HepG2 (cell line): ENCODE results near the gene OR10R2. TPM values are rescaled to one million over a fixed set of nuclear protein-coding genes. Genes with fewer than 3 reads are reported as not detected.

Experiments
- ATAC-seq: fragments of 200-7000 bp; cut with Tn5 transposase; 3 replicates; pipeline ENCODE4 v1.9.1; 2020; ENCODE audit warnings: mild to moderate bottlenecking, moderate library complexity
- BruUV-seq: library from RNA; stranded (reverse); fragments of 400-500 nt; replicated peaks from 2 replicates; lab custom pipeline; 2021; lab: Mats Ljungman, UMichigan
- CTCF ChIA-PET: fragments of 300-600 bp; formaldehyde crosslinking; extraction: SDS; loops from one replicate; lab custom pipeline; 2021; ENCODE audit warnings: low total read pairs, inconsistent platforms, low intra/inter-chr PET ratio; lab: Yijun Ruan, JAX
- POLR2A ChIA-PET: fragments of 350-600 bp; sonication (Branson Sonifier 250); formaldehyde crosslinking; loops from one replicate; lab custom pipeline; 2020; ENCODE audit warnings: antibody characterized with exemption, inconsistent platforms; lab: Yijun Ruan, JAX
- DNase-seq: peaks from one replicate; pipeline ENCODE4 v3.0.0-alpha.2; 2015; ENCODE audit warnings: low spot score
- FAIRE-seq: peaks from 3 replicates; lab custom pipeline; 2011; peaks lifted over from hg19 to GRCh38; lab: Jason Lieb, UNC
- H2AFZ ChIP-seq: one replicate; pipeline ENCODE4 v1.6.1; 2011; ENCODE audit warnings: low read length, inconsistent platforms
- H3K27ac ChIP-seq: fragments of 300-600 bp; 3 replicates; pipeline ENCODE4 v1.8.0; 2011; ENCODE audit warnings: mixed run types, mild to moderate bottlenecking, mixed read lengths, low read length, inconsistent platforms; ENCODE audit not compliant: insufficient read depth; ENCODE audit errors: extremely low read length
- H3K27me3 ChIP-seq, 2 experiments: fragments of 200-600 bp in 1 of 2; 2 replicates in 1 of 2; 3 replicates in 1 of 2; pipeline versions ENCODE4 v1.6.0 to v1.8.0; 2011; ENCODE audit warnings: low read length in 2 of 2, mild to moderate bottlenecking in 2 of 2, moderate library complexity in 2 of 2, inconsistent platforms in 1 of 2; ENCODE audit not compliant: insufficient read depth in 2 of 2, control insufficient read depth in 1 of 2
- H3K36me3 ChIP-seq, 2 experiments: fragments of 200-600 bp in 1 of 2; replicated peaks in 1 of 2; 2 replicates in 1 of 2; 3 replicates in 1 of 2; pipeline versions ENCODE4 v1.5.1 to v1.8.0; 2011; ENCODE audit warnings: low read length in 2 of 2, inconsistent platforms in 1 of 2; ENCODE audit not compliant: insufficient read depth in 2 of 2, control insufficient read depth in 1 of 2
- H3K4me1 ChIP-seq: 2 replicates; pipeline ENCODE4 v1.5.1; 2012; ENCODE audit warnings: low read length, inconsistent platforms; ENCODE audit not compliant: insufficient read depth
- H3K4me2 ChIP-seq: 2 replicates; pipeline ENCODE4 v1.6.0; 2011; ENCODE audit warnings: low read depth, low read length, inconsistent platforms
- H3K4me3 ChIP-seq, 3 experiments: fragments of 200-600 bp in 1 of 3; sonication (generic), shearing (Covaris generic) in 1 of 3; replicated peaks in 1 of 3; 2 replicates each; pipeline ENCODE4 v1.5.1; 2011 to 2016; ENCODE audit warnings: low read length in 3 of 3, inconsistent platforms in 2 of 3, low read depth in 2 of 3, mild to moderate bottlenecking in 2 of 3, control low read depth in 1 of 3, mixed read lengths in 1 of 3; ENCODE audit not compliant: insufficient read depth in 1 of 3
- H3K79me2 ChIP-seq: one replicate; pipeline ENCODE4 v1.6.1; 2011; ENCODE audit warnings: low read length, inconsistent platforms; ENCODE audit not compliant: insufficient read depth
- H3K9ac ChIP-seq: 2 replicates; pipeline ENCODE4 v1.6.0; 2011; ENCODE audit warnings: mild to moderate bottlenecking, low read depth, low read length, inconsistent platforms; ENCODE audit not compliant: insufficient read depth
- H3K9me3 ChIP-seq: 2 replicates; pipeline ENCODE4 v1.5.1; 2012; ENCODE audit warnings: mild to moderate bottlenecking, low read length
- H4K20me1 ChIP-seq: 2 replicates; pipeline ENCODE4 v1.6.0; 2011; ENCODE audit warnings: inconsistent platforms, mild to moderate bottlenecking, low read length, moderate library complexity; ENCODE audit not compliant: insufficient read depth
- CC2D1A ChIP-seq: sonication (generic); formaldehyde crosslinking; IDR thresholded peaks from 2 replicates; pipeline ENCODE4 v1.8.1; 2023; ENCODE audit warnings: mild to moderate bottlenecking, missing genetic modification reagents
- MAF1 ChIP-seq: sonication (generic); formaldehyde crosslinking; IDR thresholded peaks from 2 replicates; pipeline ENCODE4 v1.5.0; 2020; ENCODE audit warnings: missing genetic modification reagents, borderline replicate concordance
- POLR2AphosphoS5 ChIP-seq: IDR thresholded peaks from 2 replicates; pipeline ENCODE4 v1.6.1; 2012; ENCODE audit warnings: low read depth, low read length
- SRSF4 ChIP-seq: fragments of 200-400 bp; formaldehyde crosslinking; IDR thresholded peaks from one replicate; pipeline ENCODE4 v1.6.1; 2018; ENCODE audit warnings: mild to moderate bottlenecking, low read depth, low read length, moderate library complexity; ENCODE audit not compliant: poor library complexity, severe bottlenecking
- SRY ChIP-seq: sonication (generic); formaldehyde crosslinking; IDR thresholded peaks from 2 replicates; pipeline ENCODE4 v1.8.0; 2022; ENCODE audit warnings: mild to moderate bottlenecking, missing genetic modification reagents
- THAP11 ChIP-seq: IDR thresholded peaks from 2 replicates; pipeline ENCODE4 v1.6.1; 2016; ENCODE audit warnings: missing biosample characterization, missing genetic modification reagents
- ZNF33A ChIP-seq: sonication (generic); formaldehyde crosslinking; IDR thresholded peaks from 2 replicates; pipeline ENCODE4 v1.5.1; 2020; ENCODE audit warnings: missing genetic modification reagents, mild to moderate bottlenecking, moderate library complexity, borderline replicate concordance
- ZNF552 ChIP-seq: sonication (generic); formaldehyde crosslinking; IDR thresholded peaks from 2 replicates; pipeline ENCODE4 v1.9.0; 2022; ENCODE audit warnings: missing genetic modification reagents, mild to moderate bottlenecking, borderline replicate concordance
- ZNF687 ChIP-seq: sonication (generic); formaldehyde crosslinking; IDR thresholded peaks from 2 replicates; pipeline ENCODE4 v1.5.1; 2020; ENCODE audit warnings: mild to moderate bottlenecking, missing genetic modification reagents, moderate library complexity
- WGBS: methylation state at CpG from one replicate; pipeline ENCODE4 v1.1.6; 2017; ENCODE audit warnings: low lambda C conversion rate; 5-methylcytosine and 5-hydroxymethylcytosine counted together
- in situ Hi-C: cut with HindIII; loops from 2 replicates; pipeline ENCODE4 v1.10.0; 2017; ENCODE audit warnings: low pct_unique_long_range_greater_than_20kb; ENCODE audit not compliant: extremely low pct_ligation_motif_present
- intact Hi-C: fragments of 100-400 bp; cut with micrococcal nuclease; formaldehyde crosslinking; loops from one replicate; pipeline ENCODE4 v1.10.0; 2022; ENCODE audit not compliant: unreplicated experiment
- polyA plus RNA-seq, 8 experiments: library from polyadenylated mRNA; depleted of rRNA in 3 of 8; stranded (reverse) in 7 of 8; unstranded in 1 of 8; fragments of >200 nt; fragmentation: Illumina TruSeq in 4 of 8; extraction: Trizol in 4 of 8; gene quantifications; 2 replicates each; pipeline versions ENCODE4 v1.2.1 to v1.2.3, GENCODE V29; 2011 to 2016; ENCODE audit warnings: low read depth in 4 of 8, missing spikeins in 1 of 8, mixed read lengths in 1 of 8; ENCODE audit not compliant: insufficient read depth in 1 of 8
- total RNA-seq, 5 experiments: library from RNA; depleted of rRNA; stranded (reverse); fragments of >200 nt; fragmentation: Illumina TruSeq; extraction: Trizol; gene quantifications; 2 replicates each; pipeline ENCODE4 v1.2.3, GENCODE V29; 2016; ENCODE audit warnings: low read depth in 1 of 5
- TF ChIP-seq, protein P1 (sequence below): IDR thresholded peaks from 2 replicates; pipeline ENCODE4 v1.6.1; 2016
- TF ChIP-seq, protein P2 (sequence below): sonication (generic); formaldehyde crosslinking; IDR thresholded peaks from 2 replicates; pipeline ENCODE4 v1.8.0; 2022; ENCODE audit warnings: missing genetic modification reagents, mild to moderate bottlenecking, moderate library complexity, borderline replicate concordance
- TF ChIP-seq, protein P3 (sequence below): sonication (generic); formaldehyde crosslinking; IDR thresholded peaks from 2 replicates; pipeline ENCODE4 v1.5.1; 2020; ENCODE audit warnings: mild to moderate bottlenecking, missing genetic modification reagents, borderline replicate concordance
- TF ChIP-seq, protein P4 (sequence below): sonication (generic); formaldehyde crosslinking; IDR thresholded peaks from 2 replicates; pipeline ENCODE4 v1.8.1; 2023; ENCODE audit warnings: missing genetic modification reagents, inconsistent platforms, borderline replicate concordance

OR10R2 gene
- total and polyA plus RNA-seq, 2 of the 13 experiments (the other 11 are each of a cell fraction or from before 2014, with no cell fraction given), result not detected

GRCh38 chr1:158493054-158493453 lies 21.0 kb downstream of the OR10R2 start (continued):
- TF ChIP-seq, protein P1, sequence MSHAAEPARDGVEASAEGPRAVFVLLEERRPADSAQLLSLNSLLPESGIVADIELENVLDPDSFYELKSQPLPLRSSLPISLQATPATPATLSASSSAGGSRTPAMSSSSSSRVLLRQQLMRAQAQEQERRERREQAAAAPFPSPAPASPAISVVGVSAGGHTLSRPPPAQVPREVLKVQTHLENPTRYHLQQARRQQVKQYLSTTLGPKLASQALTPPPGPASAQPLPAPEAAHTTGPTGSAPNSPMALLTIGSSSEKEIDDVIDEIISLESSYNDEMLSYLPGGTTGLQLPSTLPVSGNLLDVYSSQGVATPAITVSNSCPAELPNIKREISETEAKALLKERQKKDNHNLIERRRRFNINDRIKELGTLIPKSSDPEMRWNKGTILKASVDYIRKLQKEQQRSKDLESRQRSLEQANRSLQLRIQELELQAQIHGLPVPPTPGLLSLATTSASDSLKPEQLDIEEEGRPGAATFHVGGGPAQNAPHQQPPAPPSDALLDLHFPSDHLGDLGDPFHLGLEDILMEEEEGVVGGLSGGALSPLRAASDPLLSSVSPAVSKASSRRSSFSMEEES (CRISPR knock-in tag), result no peak
- no peak for TF ChIP-seq POLR2AphosphoS5
- TF ChIP-seq MAF1 (CRISPR knock-in tag), result no peak
- TF ChIP-seq, protein P2, sequence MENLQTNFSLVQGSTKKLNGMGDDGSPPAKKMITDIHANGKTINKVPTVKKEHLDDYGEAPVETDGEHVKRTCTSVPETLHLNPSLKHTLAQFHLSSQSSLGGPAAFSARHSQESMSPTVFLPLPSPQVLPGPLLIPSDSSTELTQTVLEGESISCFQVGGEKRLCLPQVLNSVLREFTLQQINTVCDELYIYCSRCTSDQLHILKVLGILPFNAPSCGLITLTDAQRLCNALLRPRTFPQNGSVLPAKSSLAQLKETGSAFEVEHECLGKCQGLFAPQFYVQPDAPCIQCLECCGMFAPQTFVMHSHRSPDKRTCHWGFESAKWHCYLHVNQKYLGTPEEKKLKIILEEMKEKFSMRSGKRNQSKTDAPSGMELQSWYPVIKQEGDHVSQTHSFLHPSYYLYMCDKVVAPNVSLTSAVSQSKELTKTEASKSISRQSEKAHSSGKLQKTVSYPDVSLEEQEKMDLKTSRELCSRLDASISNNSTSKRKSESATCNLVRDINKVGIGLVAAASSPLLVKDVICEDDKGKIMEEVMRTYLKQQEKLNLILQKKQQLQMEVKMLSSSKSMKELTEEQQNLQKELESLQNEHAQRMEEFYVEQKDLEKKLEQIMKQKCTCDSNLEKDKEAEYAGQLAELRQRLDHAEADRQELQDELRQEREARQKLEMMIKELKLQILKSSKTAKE (CRISPR knock-in tag), result no peak
- TF ChIP-seq ZNF33A (CRISPR knock-in tag), result no peak

GRCh38 chr1:158494796-158495195 lies 22.8 kb downstream of the OR10R2 start:
- in situ Hi-C loops (no loop called here), intact Hi-C loops (no loop called here)
- ChIA-PET CTCF (no interaction called here), POLR2A (no interaction called here)
- Histone ChIP-seq H3K4me2 (no peak overlapping the region), H3K9me3 (no peaks in the 10 kb centered on the region), H3K4me1 (no peaks in the 10 kb centered on the region), H2AFZ (no peak overlapping the region), H3K4me3 (no peak overlapping the region), H3K36me3 (no peaks in the 10 kb centered on the region), H4K20me1 (no peaks in the 10 kb centered on the region), H3K9ac (no peak overlapping the region), H3K79me2 (no peaks in the 10 kb centered on the region), H3K27ac (no peak overlapping the region), H3K27me3 (no peaks in the 10 kb centered on the region)
- FAIRE-seq (no peak), DNase-seq (no peak), ATAC-seq (no peak)
- WGBS, result 0% methylated on average over 2 of the region's 2 CpGs
- no TSS peak for BruUV-seq
- TF ChIP-seq SRSF4, result no peak
- no peak for TF ChIP-seq CC2D1A
- TF ChIP-seq ZNF552 (CRISPR knock-in tag), result no peak
- no peak for TF ChIP-seq THAP11
- no peak for TF ChIP-seq SRY (CRISPR knock-in tag)
- no peak for TF ChIP-seq ZNF687 (CRISPR knock-in tag)
- TF ChIP-seq, protein P3, sequence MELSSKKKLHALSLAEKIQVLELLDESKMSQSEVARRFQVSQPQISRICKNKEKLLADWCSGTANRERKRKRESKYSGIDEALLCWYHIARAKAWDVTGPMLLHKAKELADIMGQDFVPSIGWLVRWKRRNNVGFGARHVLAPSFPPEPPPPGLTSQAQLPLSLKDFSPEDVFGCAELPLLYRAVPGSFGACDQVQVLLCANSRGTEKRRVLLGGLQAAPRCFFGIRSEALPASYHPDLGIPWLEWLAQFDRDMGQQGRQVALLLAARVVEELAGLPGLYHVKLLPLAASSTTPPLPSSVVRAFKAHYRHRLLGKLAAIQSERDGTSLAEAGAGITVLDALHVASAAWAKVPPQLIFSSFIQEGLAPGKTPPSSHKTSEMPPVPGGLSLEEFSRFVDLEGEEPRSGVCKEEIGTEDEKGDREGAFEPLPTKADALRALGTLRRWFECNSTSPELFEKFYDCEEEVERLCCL, result no peak
- TF ChIP-seq, protein P4, sequence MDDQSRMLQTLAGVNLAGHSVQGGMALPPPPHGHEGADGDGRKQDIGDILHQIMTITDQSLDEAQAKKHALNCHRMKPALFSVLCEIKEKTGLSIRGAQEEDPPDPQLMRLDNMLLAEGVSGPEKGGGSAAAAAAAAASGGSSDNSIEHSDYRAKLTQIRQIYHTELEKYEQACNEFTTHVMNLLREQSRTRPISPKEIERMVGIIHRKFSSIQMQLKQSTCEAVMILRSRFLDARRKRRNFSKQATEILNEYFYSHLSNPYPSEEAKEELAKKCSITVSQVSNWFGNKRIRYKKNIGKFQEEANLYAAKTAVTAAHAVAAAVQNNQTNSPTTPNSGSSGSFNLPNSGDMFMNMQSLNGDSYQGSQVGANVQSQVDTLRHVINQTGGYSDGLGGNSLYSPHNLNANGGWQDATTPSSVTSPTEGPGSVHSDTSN, result no peak
